MM.1S (cell line): Measurements from ENCODE around the gene STOX2.

Experiments
- DNase-seq: peaks from one replicate; pipeline ENCODE4 v3.0.0-alpha.2; 2015
- H2AFZ ChIP-seq: fragments of 300-600 bp; sonication (generic); 2 replicates; pipeline ENCODE4 v1.6.0; 2016; ENCODE audit warnings: antibody characterized with exemption, low read length
- H3F3A ChIP-seq: fragments of 300-600 bp; sonication (generic); 2 replicates; pipeline ENCODE4 v1.6.1; 2016; ENCODE audit warnings: mild to moderate bottlenecking, antibody characterized with exemption, low read length, moderate library complexity, mixed read lengths; ENCODE audit not compliant: insufficient read depth
- H3K27ac ChIP-seq: fragments of 300-600 bp; sonication (generic); 2 replicates; pipeline ENCODE4 v1.5.1; 2016; ENCODE audit warnings: mild to moderate bottlenecking, low read length
- H3K27me3 ChIP-seq: fragments of 300-600 bp; sonication (generic); replicated peaks from 2 replicates; pipeline ENCODE4 v1.6.0; 2016; ENCODE audit warnings: low read length; ENCODE audit not compliant: insufficient read depth
- H3K36me3 ChIP-seq: fragments of 300-600 bp; sonication (generic); replicated peaks from 2 replicates; pipeline ENCODE4 v1.6.1; 2016; ENCODE audit warnings: mild to moderate bottlenecking, low read length, mixed read lengths; ENCODE audit not compliant: insufficient read depth
- H3K4me1 ChIP-seq: fragments of 300-600 bp; sonication (generic); 2 replicates; pipeline ENCODE4 v1.6.1; 2016; ENCODE audit warnings: low read length, mixed read lengths
- H3K4me2 ChIP-seq: fragments of 300-600 bp; sonication (generic); 2 replicates; pipeline ENCODE4 v1.6.0; 2016; ENCODE audit warnings: low read depth, low read length
- H3K4me3 ChIP-seq: fragments of 300-600 bp; sonication (generic); 2 replicates; pipeline ENCODE4 v1.5.1; 2016; ENCODE audit warnings: low read length, mixed read lengths
- H3K79me2 ChIP-seq: fragments of 300-600 bp; sonication (generic); 2 replicates; pipeline ENCODE4 v1.6.1; 2016; ENCODE audit warnings: mixed run types, low read length, mixed read lengths
- H3K9ac ChIP-seq: fragments of 300-600 bp; sonication (generic); 2 replicates; pipeline ENCODE4 v1.6.1; 2016; ENCODE audit warnings: low read length, mixed read lengths
- H3K9me2 ChIP-seq: fragments of 300-600 bp; sonication (generic); replicated peaks from 2 replicates; pipeline ENCODE4 v1.6.1; 2016; ENCODE audit warnings: mild to moderate bottlenecking, low read length, mixed read lengths; ENCODE audit not compliant: insufficient read depth
- H3K9me3 ChIP-seq: fragments of 300-600 bp; sonication (generic); replicated peaks from 2 replicates; pipeline ENCODE4 v1.6.1; 2016; ENCODE audit warnings: mild to moderate bottlenecking, low read length, mixed read lengths; ENCODE audit not compliant: insufficient read depth
- H4K20me1 ChIP-seq: fragments of 300-600 bp; sonication (generic); 2 replicates; pipeline ENCODE4 v1.6.1; 2016; ENCODE audit warnings: mild to moderate bottlenecking, low read length, moderate library complexity, mixed read lengths; ENCODE audit not compliant: insufficient read depth
- EZH2 ChIP-seq: fragments of 300-600 bp; sonication (generic); optimal IDR thresholded peaks from 2 replicates; pipeline ENCODE3; 2017; ENCODE audit warnings: low read depth, mild to moderate bottlenecking, antibody characterized with exemption, low read length, mixed read lengths
- EZH2phosphoT487 ChIP-seq: fragments of 300-600 bp; sonication (generic); IDR thresholded peaks from 2 replicates; pipeline ENCODE4 v1.6.1; 2018; ENCODE audit warnings: antibody characterized with exemption, low read length
- TF ChIP-seq, protein P1 (sequence below): fragments of 300-600 bp; sonication (generic); IDR thresholded peaks from 2 replicates; pipeline ENCODE4 v1.5.1; 2016; ENCODE audit warnings: antibody characterized with exemption, low read length, mixed read lengths

Gene STOX2

DNA sequence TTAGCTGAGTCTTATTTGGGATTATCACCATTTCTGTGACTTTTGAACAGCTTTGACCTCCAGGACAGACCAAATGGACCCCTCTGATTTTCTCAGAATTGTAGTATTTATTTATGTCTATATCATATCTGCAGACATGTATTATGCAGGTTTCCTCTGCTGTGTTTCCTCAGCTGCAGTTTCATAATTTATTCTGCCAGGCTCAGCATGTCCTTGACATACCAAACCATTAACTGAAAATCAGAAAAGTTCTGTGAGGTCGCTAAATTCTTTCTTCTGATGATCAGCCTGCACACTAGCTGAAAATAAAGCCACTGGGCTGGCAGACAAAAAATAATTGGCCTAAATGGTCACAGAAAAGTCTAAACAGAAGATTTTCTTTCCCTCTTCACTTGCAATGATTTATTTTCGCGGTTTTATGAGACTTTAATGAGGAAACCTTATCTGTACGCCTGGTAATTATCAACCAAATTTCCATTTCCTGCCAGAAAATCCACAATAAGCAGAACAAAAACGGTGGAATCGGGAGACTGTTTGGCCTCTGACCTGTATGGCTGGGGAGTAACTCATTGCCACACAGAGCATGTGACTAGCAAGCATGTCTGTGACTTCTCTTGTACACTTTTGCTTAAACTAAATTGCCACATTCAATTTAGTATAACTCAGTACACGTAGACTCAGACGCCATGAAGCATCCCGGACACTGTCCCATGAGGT is 161.6 kb downstream of the STOX2 start:
- Histone ChIP-seq H3K27ac (no peak overlapping the region), H2AFZ (no peak overlapping the region)

DNA sequence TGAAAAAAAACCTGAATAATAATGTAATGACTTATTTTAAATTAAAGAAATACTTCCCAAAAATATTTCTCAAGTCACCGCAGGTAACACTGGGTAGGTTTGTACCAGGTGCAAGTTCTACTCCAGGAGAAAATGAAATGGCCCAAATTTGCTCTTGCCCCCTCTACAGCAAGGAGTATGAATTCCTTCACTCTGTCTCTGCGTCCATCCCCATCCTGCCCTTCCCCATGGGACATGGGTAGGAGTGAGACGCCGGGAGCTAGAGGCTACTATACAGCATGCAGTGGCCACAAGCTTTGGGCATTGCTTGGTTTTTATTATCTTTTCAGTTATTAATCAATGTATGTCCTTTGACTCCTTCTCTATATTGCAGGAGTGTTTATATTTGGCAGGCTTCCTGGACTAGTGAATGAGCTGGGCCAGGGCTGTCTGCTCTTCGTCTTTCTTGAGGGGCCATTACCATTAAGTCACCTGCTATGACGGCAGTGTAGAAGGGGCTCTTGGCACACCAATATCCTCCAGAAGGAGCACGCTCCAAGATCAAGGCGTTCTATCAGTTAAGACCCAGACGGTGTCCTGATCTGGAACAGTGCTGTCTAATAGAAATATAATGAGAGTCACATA is 162.9 kb downstream of the STOX2 start:
- no peaks in the 10 kb centered on the region for H3K9me3 ChIP-seq
- H3K36me3 ChIP-seq = no peaks in the 10 kb centered on the region
- no peak overlapping the region for H2AFZ ChIP-seq
- H3K27ac ChIP-seq = no peak overlapping the region
- no peak for DNase-seq
- no peak overlapping the region for H3K4me3 ChIP-seq
- no peaks in the 10 kb centered on the region for H3K27me3 ChIP-seq
- no peaks in the 10 kb centered on the region for H3K79me2 ChIP-seq
- H3K9ac ChIP-seq = no peak overlapping the region
- H3K9me2 ChIP-seq = no peaks in the 10 kb centered on the region
- H3F3A ChIP-seq = no peaks in the 10 kb centered on the region
- TF ChIP-seq, protein P1, sequence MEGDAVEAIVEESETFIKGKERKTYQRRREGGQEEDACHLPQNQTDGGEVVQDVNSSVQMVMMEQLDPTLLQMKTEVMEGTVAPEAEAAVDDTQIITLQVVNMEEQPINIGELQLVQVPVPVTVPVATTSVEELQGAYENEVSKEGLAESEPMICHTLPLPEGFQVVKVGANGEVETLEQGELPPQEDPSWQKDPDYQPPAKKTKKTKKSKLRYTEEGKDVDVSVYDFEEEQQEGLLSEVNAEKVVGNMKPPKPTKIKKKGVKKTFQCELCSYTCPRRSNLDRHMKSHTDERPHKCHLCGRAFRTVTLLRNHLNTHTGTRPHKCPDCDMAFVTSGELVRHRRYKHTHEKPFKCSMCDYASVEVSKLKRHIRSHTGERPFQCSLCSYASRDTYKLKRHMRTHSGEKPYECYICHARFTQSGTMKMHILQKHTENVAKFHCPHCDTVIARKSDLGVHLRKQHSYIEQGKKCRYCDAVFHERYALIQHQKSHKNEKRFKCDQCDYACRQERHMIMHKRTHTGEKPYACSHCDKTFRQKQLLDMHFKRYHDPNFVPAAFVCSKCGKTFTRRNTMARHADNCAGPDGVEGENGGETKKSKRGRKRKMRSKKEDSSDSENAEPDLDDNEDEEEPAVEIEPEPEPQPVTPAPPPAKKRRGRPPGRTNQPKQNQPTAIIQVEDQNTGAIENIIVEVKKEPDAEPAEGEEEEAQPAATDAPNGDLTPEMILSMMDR = no peak
- no peak for TF ChIP-seq EZH2
- TF ChIP-seq EZH2phosphoT487 = no peak
- H4K20me1 ChIP-seq = no peaks in the 10 kb centered on the region
- H3K4me1 ChIP-seq = no peaks in the 10 kb centered on the region
- H3K4me2 ChIP-seq = no peak overlapping the region

More for the DNA sequence above, 161.6 kb downstream of the STOX2 start:
- DNase-seq = no peak
- H3K9ac ChIP-seq = no peak overlapping the region
- H3K79me2 ChIP-seq = no peaks in the 10 kb centered on the region
- no peaks in the 10 kb centered on the region for H3F3A ChIP-seq
- no peaks in the 10 kb centered on the region for H3K4me1 ChIP-seq
- H3K9me3 ChIP-seq = no peaks in the 10 kb centered on the region
- no peaks in the 10 kb centered on the region for H3K9me2 ChIP-seq
- TF ChIP-seq EZH2phosphoT487 (no peak), EZH2 (no peak)
- TF ChIP-seq, protein P1 = no peak
- H3K36me3 ChIP-seq = no peaks in the 10 kb centered on the region
- no peak overlapping the region for H3K4me2 ChIP-seq
- H3K4me3 ChIP-seq = no peak overlapping the region
- H4K20me1 ChIP-seq = no peaks in the 10 kb centered on the region
- no peaks in the 10 kb centered on the region for H3K27me3 ChIP-seq
